Measurements from ENCODE around the gene FBXW8.

DNA sequence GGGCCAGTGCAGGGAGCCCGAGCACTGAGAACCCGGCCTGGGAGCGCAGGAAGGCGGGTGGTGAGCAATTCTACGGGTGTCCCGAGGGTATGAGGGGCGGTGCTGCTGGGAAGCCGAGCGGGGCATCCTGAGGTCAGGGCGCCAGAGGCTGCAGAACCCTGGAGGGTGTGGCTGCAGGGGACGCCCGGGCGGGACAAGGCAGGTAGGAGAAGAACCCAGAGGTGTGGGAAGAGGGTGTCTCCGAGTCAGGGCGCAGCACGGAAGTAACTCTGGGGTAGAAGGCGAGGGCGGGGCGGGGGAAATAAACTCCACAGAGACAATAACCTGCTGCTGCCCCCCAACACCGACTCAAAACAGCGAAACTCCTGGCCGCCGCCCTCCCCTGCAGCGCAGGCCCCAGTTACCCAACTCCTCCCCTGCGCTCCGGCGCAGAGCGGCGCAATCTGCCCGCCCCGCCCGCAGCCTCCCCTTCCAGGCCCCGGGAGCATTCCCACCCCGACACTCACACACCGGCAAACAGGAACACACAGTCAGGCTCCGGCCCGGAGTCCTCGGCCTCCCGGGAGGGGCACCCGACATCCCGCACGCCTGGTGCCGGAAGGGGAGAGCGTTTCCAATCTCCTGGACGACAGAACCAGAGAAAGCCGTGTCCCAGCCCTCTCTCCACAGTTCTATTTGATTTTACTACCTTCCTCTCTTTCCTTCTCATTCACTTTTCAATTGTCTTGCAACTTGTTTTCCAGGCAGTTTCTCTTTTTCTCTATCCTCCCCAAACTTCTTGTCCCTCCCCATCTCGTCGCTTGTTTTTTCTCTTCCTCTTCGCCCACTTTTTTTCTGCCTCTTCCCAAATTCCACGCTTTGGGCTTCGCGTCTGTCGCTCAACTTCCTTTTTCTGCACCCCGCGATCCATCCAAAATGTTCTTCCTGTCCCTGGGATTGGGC is 31.9 kb upstream of the FBXW8 start:
- TF ChIP-seq, protein P1, sequence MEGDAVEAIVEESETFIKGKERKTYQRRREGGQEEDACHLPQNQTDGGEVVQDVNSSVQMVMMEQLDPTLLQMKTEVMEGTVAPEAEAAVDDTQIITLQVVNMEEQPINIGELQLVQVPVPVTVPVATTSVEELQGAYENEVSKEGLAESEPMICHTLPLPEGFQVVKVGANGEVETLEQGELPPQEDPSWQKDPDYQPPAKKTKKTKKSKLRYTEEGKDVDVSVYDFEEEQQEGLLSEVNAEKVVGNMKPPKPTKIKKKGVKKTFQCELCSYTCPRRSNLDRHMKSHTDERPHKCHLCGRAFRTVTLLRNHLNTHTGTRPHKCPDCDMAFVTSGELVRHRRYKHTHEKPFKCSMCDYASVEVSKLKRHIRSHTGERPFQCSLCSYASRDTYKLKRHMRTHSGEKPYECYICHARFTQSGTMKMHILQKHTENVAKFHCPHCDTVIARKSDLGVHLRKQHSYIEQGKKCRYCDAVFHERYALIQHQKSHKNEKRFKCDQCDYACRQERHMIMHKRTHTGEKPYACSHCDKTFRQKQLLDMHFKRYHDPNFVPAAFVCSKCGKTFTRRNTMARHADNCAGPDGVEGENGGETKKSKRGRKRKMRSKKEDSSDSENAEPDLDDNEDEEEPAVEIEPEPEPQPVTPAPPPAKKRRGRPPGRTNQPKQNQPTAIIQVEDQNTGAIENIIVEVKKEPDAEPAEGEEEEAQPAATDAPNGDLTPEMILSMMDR (IDR thresholded peaks at IDR 0.05; ENCODE audit: low read depth, low read length, poor library complexity, severe bottlenecking) = no peak
- 0 out of 2 replicates have a peak, but pooled peaks have one; percentile 68 for TF ChIP-seq EZH2phosphoT487 (IDR thresholded peaks at IDR 0.05; ENCODE audit: borderline replicate concordance, low read length)
